Ecto neural progenitor cell (in vitro differentiated cells): ENCODE measurements around the gene CABCOCO1.

Source experiments
- DNase-seq: peaks from one replicate; pipeline ENCODE4 v3.0.0-alpha.2; 2018; ENCODE audit warnings: low spot score

Gene CABCOCO1

DNA sequence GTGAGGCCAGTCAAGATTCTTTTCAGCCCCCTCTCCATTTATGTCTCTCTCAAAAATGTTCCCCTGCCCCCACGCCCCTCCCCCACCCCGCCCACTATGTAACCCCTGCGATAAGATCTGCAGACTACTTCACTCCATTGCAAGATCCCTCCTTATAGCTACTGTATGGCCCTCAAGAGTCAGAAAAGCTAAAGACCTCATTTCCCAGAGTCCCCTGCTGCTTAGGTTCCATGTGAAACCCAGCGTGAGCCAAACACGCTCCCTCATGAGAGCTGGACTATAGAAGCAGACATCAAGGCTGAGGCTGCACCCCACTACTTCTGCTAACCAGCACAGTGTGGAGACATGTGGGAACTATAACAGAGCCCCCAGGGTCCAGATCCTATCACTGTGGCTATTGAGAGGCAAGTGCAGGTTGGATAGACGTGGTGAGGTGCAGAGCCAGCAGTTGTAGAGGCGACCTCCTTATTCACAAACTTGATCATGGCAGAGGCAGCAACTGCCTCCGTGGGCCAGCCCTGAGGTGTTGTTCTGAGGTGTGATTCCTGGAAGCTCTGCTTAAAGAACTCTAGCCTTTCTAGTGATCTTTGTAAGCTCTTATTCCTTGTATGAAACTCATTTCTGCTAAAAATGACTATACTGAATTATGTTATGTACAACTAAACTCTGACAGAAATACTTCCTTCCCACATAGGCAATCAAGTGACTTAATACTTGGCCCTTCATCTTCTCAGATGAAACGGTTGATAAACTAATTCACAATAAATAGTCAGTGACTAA, 121.8 kb downstream of the CABCOCO1 start:
- no peak for DNase-seq

DNA sequence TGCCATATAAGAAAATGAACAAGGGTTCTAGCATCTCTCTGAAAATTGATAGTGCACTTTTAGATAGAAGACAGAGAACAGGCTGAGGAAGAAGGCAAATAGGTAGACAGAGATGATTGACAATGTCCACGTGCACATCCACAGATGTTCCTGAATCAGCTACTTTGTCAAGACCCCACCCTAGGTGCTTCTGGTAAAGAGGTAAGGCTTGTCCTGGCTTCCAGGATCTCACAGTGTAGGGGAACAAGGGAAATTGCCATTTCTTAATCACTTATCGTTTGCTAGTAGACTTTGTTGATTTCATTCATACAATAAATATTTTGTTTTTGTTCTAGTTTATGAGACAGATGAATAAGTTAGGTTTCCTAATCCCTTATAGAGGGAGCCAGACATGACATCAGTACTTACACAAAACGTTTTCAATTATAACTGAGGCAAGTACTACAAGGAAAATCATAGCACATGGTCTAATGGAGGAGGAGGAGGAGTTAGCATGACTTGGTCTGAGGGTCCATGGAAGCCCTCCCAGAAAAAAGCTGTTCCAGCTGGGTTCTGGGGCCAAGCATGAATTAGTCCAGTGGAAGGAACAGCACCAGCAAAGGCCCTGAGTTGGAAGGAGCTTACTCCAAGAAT, 122.9 kb downstream of the CABCOCO1 start:
- DNase-seq: no peak

DNA sequence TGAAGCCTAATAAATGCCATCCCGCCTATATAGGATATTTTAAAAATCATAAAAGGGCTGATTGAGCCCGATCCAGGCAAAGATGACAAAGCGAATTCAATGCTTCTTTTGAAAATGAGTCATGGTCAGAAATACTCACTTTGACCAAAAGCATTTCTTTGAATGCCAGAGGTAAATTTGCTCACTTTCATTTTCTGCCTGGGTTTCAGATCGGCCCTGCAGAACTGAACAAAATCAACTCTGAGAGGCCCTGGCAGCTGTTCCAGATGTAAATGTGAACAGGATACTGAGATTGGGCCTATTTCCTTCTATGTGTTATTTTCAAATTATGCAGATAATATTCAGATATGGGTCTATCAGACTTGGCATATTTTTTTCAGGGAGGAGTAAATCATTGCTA, 124.0 kb downstream of the CABCOCO1 start:
- DNase-seq: no peak

DNA sequence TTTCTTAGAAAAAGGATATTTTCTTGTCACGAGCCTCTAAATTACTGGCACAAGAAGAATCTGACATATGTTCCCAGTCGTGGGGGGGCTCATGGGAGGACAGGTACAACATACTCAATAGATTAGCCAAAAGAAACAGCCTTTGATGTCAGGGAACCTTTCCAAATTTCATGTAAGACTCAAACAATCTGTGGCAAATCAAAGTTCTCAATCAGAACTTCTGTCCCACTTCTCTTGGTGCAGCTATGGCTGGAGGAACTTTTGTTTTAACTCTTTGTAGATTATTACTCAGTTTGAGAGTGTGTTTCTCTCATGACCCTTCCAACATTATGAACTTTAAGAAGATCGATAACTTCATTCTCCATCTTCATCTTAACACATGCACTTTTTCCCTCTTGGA, 124.4 kb downstream of the CABCOCO1 start:
- DNase-seq: no peak

DNA sequence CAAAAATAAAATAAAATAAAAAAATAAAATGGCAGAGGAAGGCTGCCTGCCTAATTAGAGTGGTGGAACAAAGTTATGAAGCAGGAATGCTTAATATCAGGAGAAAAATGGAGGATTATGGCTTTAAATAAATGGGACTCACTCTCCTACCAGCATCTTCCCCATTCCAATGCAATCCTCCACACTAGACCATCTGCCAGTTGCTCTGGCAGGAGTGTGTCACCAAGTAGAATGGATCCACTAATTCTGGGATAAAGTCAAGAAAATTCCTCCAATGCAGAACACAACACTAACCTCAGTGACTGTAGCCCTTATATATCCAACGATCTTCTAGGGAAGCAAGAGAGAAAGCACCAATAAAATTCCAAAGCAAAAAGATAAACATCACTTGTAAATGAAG, 126.3 kb downstream of the CABCOCO1 start:
- no peak for DNase-seq

DNA sequence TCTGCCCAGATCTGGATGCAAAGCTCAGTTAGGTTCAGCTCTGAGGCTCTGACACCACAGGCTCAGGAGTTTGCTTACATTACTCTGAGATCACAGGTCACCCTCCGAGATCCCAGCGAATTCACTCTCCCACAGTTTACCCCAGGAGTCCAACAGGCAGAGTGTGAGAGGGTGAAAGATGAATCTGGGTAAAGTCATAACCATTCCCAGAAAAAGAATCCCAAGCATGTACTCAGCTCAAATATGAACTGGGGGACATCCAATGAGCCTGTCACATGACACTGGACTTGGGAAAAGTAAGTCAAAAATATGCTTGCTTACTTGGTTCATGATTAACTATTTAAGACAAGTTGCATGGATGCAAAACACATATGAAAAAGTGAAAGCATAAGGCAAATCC, 128.5 kb downstream of the CABCOCO1 start:
- no peak for DNase-seq

DNA sequence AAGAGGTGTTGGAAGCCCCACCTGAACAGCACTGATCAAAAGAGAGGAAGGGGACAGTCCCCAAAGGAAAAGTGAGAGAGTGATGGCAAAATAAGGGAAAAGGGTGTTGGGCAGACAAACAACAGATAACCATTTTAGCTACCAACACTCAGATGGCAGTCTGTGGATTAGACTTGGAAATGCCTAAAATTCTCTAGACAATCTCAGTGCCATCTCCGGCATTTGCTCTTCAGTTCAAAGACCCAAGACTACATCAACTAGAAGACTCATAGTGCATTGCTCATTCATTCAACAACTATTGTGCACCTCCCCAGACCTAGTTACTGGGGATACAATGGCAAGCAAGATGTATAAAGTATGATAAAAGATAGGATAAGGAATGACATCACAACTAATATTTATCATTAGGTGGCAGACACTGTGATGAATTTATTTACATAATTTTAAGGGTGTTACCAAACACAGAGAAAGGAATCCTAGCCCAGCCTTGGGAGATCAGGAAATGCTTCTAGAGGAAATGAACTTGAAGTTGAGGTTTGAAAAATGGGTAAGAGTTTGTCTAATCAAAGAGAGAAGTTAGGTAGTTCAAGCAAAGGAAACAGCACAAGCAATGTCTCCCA, 129.5 kb downstream of the CABCOCO1 start:
- no peak for DNase-seq

DNA sequence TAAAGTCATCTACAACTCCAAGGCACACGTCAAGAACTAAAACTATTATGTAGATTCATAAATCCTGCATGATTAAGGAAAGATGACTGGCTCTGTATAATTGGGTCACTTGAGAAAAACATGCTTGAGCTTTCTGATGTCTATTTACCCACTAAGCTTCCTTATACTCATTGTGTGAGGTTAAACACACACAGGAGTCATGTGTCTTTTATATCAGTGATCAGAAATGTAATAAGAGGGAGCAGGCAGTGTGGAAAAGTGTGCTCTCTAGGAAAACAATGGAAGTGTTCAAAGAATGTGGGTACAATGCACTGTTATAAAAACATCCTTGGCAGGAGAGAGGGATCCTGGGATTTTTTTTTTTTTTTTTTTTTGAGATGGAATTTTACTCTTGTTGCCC, 130.2 kb downstream of the CABCOCO1 start:
- DNase-seq: no peak

DNA sequence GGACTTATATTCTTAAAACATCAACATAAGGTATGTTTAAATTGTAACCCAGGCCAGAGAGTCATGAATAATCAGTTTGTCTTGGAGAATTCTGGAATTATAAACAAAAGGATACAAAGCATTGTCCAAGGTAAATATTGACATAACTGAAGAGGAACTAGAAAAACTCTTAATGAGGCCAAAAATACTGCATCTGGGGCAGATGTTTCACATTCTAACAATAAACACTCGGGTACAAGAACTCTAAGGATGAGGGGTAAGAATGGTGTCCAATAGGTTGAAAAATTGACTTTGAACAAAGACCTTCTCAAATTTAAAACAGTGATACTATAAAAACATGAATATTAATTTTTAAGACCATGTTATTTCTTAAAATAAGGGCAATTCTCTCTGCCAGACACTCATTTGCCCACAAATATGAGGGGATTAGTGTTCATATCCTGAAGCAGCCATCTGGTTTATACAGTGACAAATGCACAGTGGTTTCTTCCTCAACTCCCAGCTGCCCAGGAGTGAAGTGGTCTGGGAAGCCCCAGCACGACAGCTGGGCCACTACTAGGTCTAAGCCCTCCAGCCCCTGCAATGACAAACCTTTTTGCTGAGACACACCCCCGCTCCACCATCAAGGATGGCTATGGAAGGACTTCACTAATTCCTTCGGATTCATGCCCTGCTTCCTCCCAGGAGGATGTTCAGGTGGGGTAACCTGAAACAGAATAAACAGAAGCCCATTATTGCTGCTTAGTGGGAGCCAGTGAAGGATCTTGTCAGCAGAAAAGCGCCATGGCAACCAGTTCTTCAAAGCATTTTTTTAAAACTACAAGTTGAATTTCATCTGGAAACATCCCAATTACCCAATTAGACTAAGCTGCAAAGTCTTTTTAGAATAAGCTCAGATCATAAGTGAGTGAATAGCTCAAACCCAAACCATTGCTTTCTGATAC, 131.3 kb downstream of the CABCOCO1 start:
- no peak for DNase-seq

DNA sequence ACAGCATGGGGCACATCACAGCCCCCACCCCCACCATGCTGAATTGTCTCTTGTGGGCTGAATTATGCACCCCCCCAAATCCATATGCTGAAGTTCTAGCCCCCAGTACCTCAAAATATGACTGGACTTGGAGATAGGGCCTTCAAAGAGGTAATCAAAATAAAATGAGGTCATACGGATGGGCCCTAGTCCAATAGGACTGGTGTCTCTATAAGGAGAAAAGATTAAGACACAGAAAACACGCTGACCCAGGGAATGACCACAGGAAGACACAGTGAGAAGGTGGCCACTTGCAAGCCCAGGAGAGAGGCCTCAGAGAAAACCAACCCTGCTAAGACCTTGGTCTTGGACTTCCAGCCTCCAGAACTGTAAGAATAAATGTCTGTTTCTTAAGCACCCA, 132.4 kb downstream of the CABCOCO1 start:
- DNase-seq: no peak

DNA sequence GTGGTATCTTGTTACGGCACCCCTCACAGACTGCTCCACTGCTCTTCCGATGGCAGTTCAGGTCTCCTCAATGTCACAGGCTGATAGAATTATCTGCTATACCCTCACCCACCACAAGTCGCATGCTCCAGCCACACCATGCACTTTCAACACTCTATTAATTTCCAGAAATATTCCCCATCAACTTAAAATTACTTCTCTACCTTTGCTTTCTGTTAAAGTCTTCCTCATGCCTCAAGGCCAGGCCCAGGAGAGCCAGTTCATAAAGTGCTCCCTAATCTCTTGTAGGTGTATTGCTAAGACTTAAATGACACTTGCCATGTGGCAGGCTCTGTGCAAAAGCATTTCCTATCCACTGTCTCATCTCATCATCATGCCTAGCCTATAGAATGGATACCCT, 132.8 kb downstream of the CABCOCO1 start:
- no peak for DNase-seq

DNA sequence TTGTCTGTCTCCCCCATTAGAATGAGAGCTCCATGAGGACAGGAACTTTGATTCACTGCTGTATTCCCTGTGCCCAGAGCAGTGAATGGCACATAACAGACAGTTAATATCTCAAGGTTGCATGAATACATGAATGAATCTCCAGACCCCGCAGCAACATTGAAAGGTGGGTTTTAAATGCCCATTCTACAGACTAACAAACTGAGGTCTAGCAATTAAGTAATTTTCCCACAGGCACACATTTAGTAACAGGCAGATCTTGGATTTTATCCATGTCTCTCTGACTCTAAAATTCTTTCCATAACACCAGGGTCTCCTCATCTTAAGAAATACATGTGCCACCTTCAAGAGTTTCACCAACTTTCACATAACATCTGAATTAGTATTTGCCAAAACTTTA, 134.1 kb downstream of the CABCOCO1 start:
- no peak for DNase-seq

DNA sequence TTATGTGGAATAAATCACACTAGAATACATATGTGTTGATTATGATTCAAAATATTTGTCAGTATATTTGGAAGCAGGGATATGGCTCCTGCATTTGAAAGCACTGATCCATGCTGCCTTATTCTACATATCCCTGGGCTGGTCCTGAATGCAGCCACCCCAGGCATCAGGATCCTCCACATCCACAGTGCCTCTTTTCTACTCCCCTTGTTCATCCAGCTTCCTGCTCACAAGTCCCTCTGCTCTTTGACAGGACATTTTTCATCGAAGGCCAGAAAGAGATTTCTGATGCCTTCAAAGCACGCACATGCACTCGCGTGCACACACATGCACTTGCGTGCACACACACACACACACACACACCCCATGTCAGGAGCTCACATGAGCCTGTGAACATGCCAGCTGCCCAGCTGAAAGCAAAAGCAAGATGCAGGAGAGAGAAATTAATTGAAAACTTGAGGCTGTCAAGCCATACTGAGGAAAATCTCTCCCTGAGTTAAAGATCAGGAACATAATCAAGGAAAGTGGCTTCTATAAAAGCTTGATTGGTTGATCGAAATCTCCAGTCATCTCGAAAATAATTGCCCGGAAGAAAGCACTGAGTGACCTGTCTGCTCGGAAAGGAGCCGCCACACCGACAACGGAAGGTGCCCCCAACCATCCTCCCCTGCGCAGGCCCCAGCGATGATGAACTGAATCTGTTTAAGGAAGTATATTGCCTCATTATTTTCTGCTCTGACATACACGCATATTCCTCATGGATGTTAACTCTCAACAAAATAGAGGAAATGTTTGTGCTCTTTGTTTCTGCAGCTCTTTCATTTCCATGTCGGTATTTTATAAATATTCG, 134.8 kb downstream of the CABCOCO1 start:
- no peak for DNase-seq

DNA sequence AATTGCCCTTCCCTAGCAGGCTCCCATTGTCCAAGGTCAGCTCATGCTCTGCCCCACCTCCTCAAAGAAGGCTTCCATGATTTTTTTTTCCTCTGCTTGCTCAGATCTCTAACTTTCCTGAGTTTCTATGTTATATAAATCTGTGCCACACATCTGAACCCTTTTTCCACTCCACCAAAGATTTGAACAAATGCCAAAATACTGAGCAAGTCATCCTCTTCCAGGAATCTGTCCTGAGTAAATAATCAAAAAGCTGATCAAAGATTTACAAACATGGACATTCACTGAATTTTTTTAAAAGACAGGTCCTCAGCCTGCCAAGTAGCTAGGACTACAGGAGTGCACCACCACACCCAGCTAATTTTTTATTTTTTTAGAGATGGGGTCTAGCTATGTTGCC, 136.0 kb downstream of the CABCOCO1 start:
- DNase-seq: no peak

DNA sequence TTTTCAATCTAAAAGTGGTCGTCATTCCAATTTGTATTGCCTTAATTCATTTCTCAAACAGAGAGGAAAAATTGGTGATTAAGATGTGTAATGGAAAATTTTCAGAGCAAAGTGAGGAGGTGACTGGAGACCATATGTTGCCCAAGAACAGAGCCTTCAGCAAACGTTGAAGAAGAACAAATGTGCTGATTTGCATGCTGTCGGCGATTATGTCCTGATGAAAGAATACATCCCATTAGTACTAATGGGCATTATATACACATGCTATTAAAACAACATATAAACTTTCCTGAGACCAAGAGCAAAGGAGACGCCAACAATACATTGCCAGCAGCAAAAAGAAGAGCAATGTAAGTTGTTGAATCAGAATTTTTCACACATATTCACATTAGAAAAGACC, 138.8 kb downstream of the CABCOCO1 start:
- DNase-seq: no peak

DNA sequence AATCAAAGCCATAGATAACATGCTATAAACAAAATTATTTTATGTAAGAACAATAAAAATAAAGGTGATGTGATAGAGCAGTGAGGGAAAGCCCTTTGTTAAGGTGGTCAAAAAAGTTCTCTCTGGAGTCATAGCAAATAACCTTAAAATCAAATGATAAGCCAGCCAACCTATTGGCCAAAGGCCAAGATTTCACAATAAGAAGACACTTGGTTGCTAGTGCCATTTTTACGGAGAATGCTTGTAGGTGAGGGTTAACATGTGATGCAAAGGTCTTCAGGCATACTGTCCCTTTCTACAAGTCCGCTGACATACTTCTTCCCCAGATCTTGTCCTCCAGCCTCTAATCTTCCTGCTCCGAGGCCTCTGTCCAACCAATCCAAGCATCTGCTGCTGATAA, 140.5 kb downstream of the CABCOCO1 start:
- no peak for DNase-seq

DNA sequence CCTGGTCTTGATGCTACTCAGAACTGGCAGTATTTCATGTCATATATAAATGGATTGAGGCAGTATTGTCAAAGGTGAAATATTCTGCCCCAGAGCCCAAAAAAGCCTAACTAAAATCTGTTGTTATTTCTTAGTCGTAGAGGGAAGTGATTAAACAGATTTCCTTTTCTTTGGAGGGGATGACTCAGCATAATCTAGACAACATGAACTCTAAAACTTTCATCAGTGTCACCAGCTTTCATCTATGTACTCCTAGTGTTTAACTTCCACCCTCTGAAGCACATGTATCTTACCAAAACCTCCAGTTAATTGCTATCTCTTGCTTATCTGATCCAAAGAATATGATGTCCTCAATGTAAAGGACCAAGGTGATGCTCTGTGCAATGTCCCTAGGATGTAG, 141.7 kb downstream of the CABCOCO1 start:
- DNase-seq: no peak

DNA sequence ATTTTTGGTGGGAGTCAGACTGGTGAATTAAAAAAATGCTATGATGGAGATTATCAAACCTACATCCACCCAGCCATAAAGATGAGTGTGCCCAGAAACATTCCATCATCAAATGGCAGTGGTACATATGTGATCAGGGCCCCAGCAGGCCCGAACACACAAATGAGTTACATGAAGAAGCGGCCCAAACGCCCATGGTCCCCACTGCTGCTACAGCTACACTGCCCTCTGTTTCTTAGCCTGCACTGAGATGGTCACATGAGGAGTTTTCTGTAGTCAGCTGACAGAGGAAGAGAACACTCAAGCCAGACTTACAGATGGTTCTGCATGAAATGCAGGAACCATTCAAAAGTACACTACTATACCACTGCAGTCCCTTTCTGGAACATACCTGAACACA, 142.4 kb downstream of the CABCOCO1 start:
- DNase-seq: no peak

DNA sequence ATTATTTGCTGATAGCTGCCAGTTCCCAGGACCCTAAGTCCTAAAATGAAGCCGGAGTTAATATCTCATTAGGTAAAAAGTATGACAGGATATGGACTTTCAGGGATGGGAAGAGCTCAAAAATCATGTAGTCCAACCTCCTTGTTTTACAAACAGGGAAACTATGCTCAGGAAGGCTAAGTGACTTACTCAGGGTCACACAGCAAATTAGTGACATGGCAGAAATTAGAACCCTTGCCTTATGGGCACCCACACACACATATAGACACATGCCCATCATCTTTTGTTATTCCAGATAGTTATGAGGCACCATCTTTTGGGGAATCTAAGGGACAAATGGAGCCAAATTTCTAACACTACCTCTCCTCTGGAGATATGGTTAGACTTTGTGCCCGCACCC, 147.5 kb downstream of the CABCOCO1 start:
- no peak for DNase-seq

DNA sequence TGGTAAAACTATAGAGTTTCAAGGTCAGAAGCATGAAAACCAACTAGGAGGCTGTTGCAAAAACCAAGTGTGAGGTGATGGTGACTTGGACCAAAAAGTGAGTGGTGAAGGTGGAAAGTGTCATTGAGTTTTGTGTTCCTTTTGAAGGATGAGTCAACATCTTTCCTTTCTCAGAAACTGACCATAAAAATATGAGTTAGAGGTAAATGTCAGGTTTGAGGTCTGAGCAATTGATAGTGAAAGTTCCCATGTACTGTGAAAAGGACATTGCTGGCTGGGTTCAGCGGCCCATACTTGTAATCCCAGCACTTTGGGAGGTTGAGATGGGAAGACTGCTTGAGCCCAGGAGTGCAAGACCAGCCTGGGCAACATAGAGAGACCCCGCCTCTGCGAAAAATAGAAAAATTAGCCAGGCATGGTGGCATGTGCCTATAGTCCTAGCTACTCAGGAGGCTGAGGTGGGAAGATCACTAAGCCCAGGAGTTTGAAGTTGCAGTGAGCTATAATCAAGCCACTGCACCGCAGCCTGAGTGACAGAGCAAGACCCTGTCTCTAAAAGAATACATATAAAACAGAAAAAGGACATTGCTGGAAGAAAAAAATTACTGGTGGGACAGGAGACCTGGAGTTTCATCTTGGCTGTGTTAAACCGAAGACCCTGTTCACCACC, 149.5 kb downstream of the CABCOCO1 start:
- no peak for DNase-seq

DNA sequence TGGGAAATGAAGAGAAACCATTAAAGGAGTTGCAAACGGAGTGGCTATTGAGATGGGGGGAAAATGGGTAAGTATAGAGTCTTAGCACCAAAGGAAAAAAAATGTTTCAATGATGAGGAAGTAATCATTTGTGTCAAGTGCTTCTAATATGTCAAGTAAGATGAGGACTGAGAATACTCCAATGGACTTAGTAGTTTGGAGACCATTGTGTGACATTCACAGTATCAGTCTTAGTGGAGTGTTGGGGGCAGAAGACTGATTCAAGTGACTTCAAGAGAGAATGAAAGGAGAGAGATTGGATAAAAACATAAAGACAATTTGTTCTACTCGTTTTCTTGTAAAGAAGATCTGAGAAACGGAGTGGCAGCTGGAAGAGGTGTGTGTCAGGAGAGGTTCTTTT, 150.2 kb downstream of the CABCOCO1 start:
- DNase-seq: no peak
